T-helper 2 cell treated with Interferon-gamma antibody and Interleukin-4, amounts not matched to agents 5 μg/mL and 100 μg/mL, for 36 hours (primary cell): ENCODE measurements around the gene PRDM16.

Source experiments
- DNase-seq: peaks from one replicate; pipeline ENCODE4 v3.0.0; 2021; ENCODE audit warnings: low spot score
- H3K27ac Mint-ChIP-seq: one replicate; pipeline ENCODE4 v1.8.0; 2021; ENCODE audit warnings: mild to moderate bottlenecking, mixed read lengths
- H3K27me3 Mint-ChIP-seq: one replicate; pipeline ENCODE4 v1.8.0; 2021; ENCODE audit warnings: low read depth, mixed read lengths
- H3K36me3 Mint-ChIP-seq: one replicate; pipeline ENCODE4 v1.8.0; 2021; ENCODE audit warnings: low read depth, mixed read lengths
- H3K4me1 Mint-ChIP-seq: one replicate; pipeline ENCODE4 v1.8.0; 2021; ENCODE audit warnings: low read depth, mixed read lengths
- H3K4me3 Mint-ChIP-seq: one replicate; pipeline ENCODE4 v1.8.0; 2022; ENCODE audit warnings: mild to moderate bottlenecking, moderate library complexity, mixed read lengths
- H3K9me3 Mint-ChIP-seq: one replicate; pipeline ENCODE4 v1.8.0; 2021; ENCODE audit warnings: mixed read lengths

The PRDM16 gene

GRCh38 chr1:3036447-3037280, 32.3 kb upstream of the PRDM16 start:
- H3K27ac Mint-ChIP-seq: no peak overlapping the region
- H3K36me3 Mint-ChIP-seq: no peaks in the 10 kb centered on the region
- H3K4me1 Mint-ChIP-seq: no peaks in the 10 kb centered on the region
- no peaks in the 10 kb centered on the region for H3K9me3 Mint-ChIP-seq
- no peaks in the 10 kb centered on the region for H3K27me3 Mint-ChIP-seq
- no peak overlapping the region for H3K4me3 Mint-ChIP-seq
- DNase-seq: no peak

GRCh38 chr1:3037281-3038040, 31.5 kb upstream of the PRDM16 start:
- no peaks in the 10 kb centered on the region for H3K36me3 Mint-ChIP-seq
- no peak overlapping the region for H3K4me3 Mint-ChIP-seq
- no peak for DNase-seq
- no peaks in the 10 kb centered on the region for H3K4me1 Mint-ChIP-seq
- no peak overlapping the region for H3K27ac Mint-ChIP-seq
- no peaks in the 10 kb centered on the region for H3K27me3 Mint-ChIP-seq
- no peaks in the 10 kb centered on the region for H3K9me3 Mint-ChIP-seq

- H3K4me3 Mint-ChIP-seq: no peak overlapping the region
- no peaks in the 10 kb centered on the region for H3K4me1 Mint-ChIP-seq
- DNase-seq: no peak
- no peaks in the 10 kb centered on the region for H3K36me3 Mint-ChIP-seq
- no peaks in the 10 kb centered on the region for H3K27me3 Mint-ChIP-seq
- H3K9me3 Mint-ChIP-seq: no peaks in the 10 kb centered on the region
- H3K27ac Mint-ChIP-seq: no peak overlapping the region
Observed at GRCh38 chr1:3038113-3038551, 30.9 kb upstream of the PRDM16 start.

GRCh38 chr1:3038571-3039181, 30.3 kb upstream of the PRDM16 start:
- no peak for DNase-seq
- H3K27ac Mint-ChIP-seq: no peak overlapping the region
- no peaks in the 10 kb centered on the region for H3K27me3 Mint-ChIP-seq
- H3K36me3 Mint-ChIP-seq: no peaks in the 10 kb centered on the region
- H3K4me1 Mint-ChIP-seq: no peaks in the 10 kb centered on the region
- no peak overlapping the region for H3K4me3 Mint-ChIP-seq
- H3K9me3 Mint-ChIP-seq: no peaks in the 10 kb centered on the region

GRCh38 chr1:3040004-3040403, 29.0 kb upstream of the PRDM16 start:
- Mint-ChIP-seq H3K4me1 (no peaks in the 10 kb centered on the region), H3K4me3 (no peak overlapping the region), H3K27ac (no peak overlapping the region), H3K27me3 (no peaks in the 10 kb centered on the region), H3K36me3 (no peaks in the 10 kb centered on the region), H3K9me3 (no peaks in the 10 kb centered on the region)
- no peak for DNase-seq

GRCh38 chr1:3042481-3042880, 26.5 kb upstream of the PRDM16 start:
- Mint-ChIP-seq H3K36me3 (no peaks in the 10 kb centered on the region), H3K4me3 (no peak overlapping the region), H3K27ac (no peak overlapping the region), H3K4me1 (no peaks in the 10 kb centered on the region), H3K9me3 (no peaks in the 10 kb centered on the region), H3K27me3 (no peaks in the 10 kb centered on the region)
- no peak for DNase-seq

- Mint-ChIP-seq H3K4me3 (no peak overlapping the region), H3K27me3 (no peaks in the 10 kb centered on the region), H3K9me3 (no peaks in the 10 kb centered on the region), H3K4me1 (no peaks in the 10 kb centered on the region), H3K36me3 (no peaks in the 10 kb centered on the region), H3K27ac (no peak overlapping the region)
- no peak for DNase-seq
Observed at GRCh38 chr1:3049164-3049563, 19.8 kb upstream of the PRDM16 start.

- H3K27me3 Mint-ChIP-seq: no peaks in the 10 kb centered on the region
- no peak for DNase-seq
- H3K27ac Mint-ChIP-seq: no peak overlapping the region
- H3K4me1 Mint-ChIP-seq: no peaks in the 10 kb centered on the region
- H3K36me3 Mint-ChIP-seq: no peaks in the 10 kb centered on the region
- H3K4me3 Mint-ChIP-seq: no peak overlapping the region
- no peaks in the 10 kb centered on the region for H3K9me3 Mint-ChIP-seq
Observed at GRCh38 chr1:3049905-3050304, 19.1 kb upstream of the PRDM16 start.

GRCh38 chr1:3050603-3051002, 18.4 kb upstream of the PRDM16 start:
- Mint-ChIP-seq H3K27ac (no peak overlapping the region), H3K36me3 (no peaks in the 10 kb centered on the region), H3K4me1 (no peaks in the 10 kb centered on the region), H3K4me3 (no peak overlapping the region), H3K9me3 (no peaks in the 10 kb centered on the region), H3K27me3 (no peaks in the 10 kb centered on the region)
- no peak for DNase-seq

GRCh38 chr1:3051270-3052268, 17.4 kb upstream of the PRDM16 start:
- DNase-seq: no peak
- no peak overlapping the region for H3K27ac Mint-ChIP-seq
- H3K27me3 Mint-ChIP-seq: no peaks in the 10 kb centered on the region
- no peak overlapping the region for H3K4me3 Mint-ChIP-seq
- no peaks in the 10 kb centered on the region for H3K4me1 Mint-ChIP-seq
- H3K9me3 Mint-ChIP-seq: no peaks in the 10 kb centered on the region
- H3K36me3 Mint-ChIP-seq: no peaks in the 10 kb centered on the region

GRCh38 chr1:3052501-3052900, 16.5 kb upstream of the PRDM16 start:
- no peaks in the 10 kb centered on the region for H3K36me3 Mint-ChIP-seq
- no peaks in the 10 kb centered on the region for H3K4me1 Mint-ChIP-seq
- no peak for DNase-seq
- no peak overlapping the region for H3K27ac Mint-ChIP-seq
- no peaks in the 10 kb centered on the region for H3K9me3 Mint-ChIP-seq
- H3K4me3 Mint-ChIP-seq: no peak overlapping the region
- no peaks in the 10 kb centered on the region for H3K27me3 Mint-ChIP-seq

- H3K27ac Mint-ChIP-seq: no peak overlapping the region
- no peak overlapping the region for H3K4me3 Mint-ChIP-seq
- H3K36me3 Mint-ChIP-seq: no peaks in the 10 kb centered on the region
- H3K27me3 Mint-ChIP-seq: no peaks in the 10 kb centered on the region
- no peak for DNase-seq
- no peaks in the 10 kb centered on the region for H3K9me3 Mint-ChIP-seq
- no peaks in the 10 kb centered on the region for H3K4me1 Mint-ChIP-seq
Observed at GRCh38 chr1:3053366-3053980, 15.5 kb upstream of the PRDM16 start.

GRCh38 chr1:3053986-3054385, 15.0 kb upstream of the PRDM16 start:
- DNase-seq: no peak
- no peaks in the 10 kb centered on the region for H3K4me1 Mint-ChIP-seq
- H3K27me3 Mint-ChIP-seq: no peaks in the 10 kb centered on the region
- H3K4me3 Mint-ChIP-seq: no peak overlapping the region
- H3K36me3 Mint-ChIP-seq: no peaks in the 10 kb centered on the region
- H3K9me3 Mint-ChIP-seq: no peaks in the 10 kb centered on the region
- no peak overlapping the region for H3K27ac Mint-ChIP-seq
